ENCODE results near the gene CHST11.
A peak's percentile ranks its signal among the peaks of the same experiment; 100 is the strongest.

CHST11 gene

GRCh38 chr12:104473374-104473983 is 16.7 kb downstream of the CHST11 start:
- intact Hi-C loops (cut with DNase I) = no loop called here
- no peak for DNase-seq

- intact Hi-C loops (cut with DNase I) = no loop called here
- no peak for DNase-seq
These were observed 18.5 kb downstream of the CHST11 start for GRCh38 chr12:104475271-104475670.

- DNase-seq = no peak
- intact Hi-C loops (cut with DNase I) = no loop called here
These were observed 21.0 kb downstream of the CHST11 start for GRCh38 chr12:104477510-104478390.

- intact Hi-C loops (cut with DNase I) = no loop called here
- peak in 1 of 42 donors; percentile 13 for DNase-seq
These were observed 21.8 kb downstream of the CHST11 start for GRCh38 chr12:104478396-104479122.

GRCh38 chr12:104479123-104479662 is 22.4 kb downstream of the CHST11 start:
- intact Hi-C loops (cut with DNase I) = no loop called here
- no peak for DNase-seq

GRCh38 chr12:104480012-104480411 is 23.3 kb downstream of the CHST11 start:
- DNase-seq = no peak
- intact Hi-C loops (cut with DNase I) = no loop called here

GRCh38 chr12:104480826-104481440 is 24.2 kb downstream of the CHST11 start:
- intact Hi-C loops (cut with DNase I) = no loop called here
- DNase-seq = peak in 31 of 42 donors; percentile 13 to 67 (median 45)

- intact Hi-C loops (cut with DNase I) = no loop called here
- DNase-seq = no peak
These were observed 25.4 kb downstream of the CHST11 start for GRCh38 chr12:104482113-104482512.

- no peak for DNase-seq
- intact Hi-C loops (cut with DNase I) = no loop called here
These were observed 26.0 kb downstream of the CHST11 start for GRCh38 chr12:104482748-104483147.

GRCh38 chr12:104484079-104484478 is 27.3 kb downstream of the CHST11 start:
- DNase-seq = no peak
- intact Hi-C loops (cut with DNase I) = no loop called here

GRCh38 chr12:104485651-104486362 is 29.1 kb downstream of the CHST11 start:
- DNase-seq = no peak
- intact Hi-C loops (cut with DNase I) = no loop called here

GRCh38 chr12:104486363-104486750 is 29.6 kb downstream of the CHST11 start:
- intact Hi-C loops (cut with DNase I) = no loop called here
- no peak for DNase-seq

GRCh38 chr12:104486943-104487819 is 30.4 kb downstream of the CHST11 start:
- DNase-seq = no peak
- intact Hi-C loops (cut with DNase I) = no loop called here

- no peak for DNase-seq
- intact Hi-C loops (cut with DNase I) = no loop called here
These were observed 31.6 kb downstream of the CHST11 start for GRCh38 chr12:104488374-104488773.

GRCh38 chr12:104490186-104490585 is 33.4 kb downstream of the CHST11 start:
- intact Hi-C loops (cut with DNase I) = no loop called here
- no peak for DNase-seq

GRCh38 chr12:104490850-104491249 is 34.1 kb downstream of the CHST11 start:
- intact Hi-C loops (cut with DNase I) = no loop called here
- no peak for DNase-seq

- intact Hi-C loops (cut with DNase I) = no loop called here
- DNase-seq = peak in 3 of 42 donors; percentile 37 to 54 (median 37)
These were observed 36.7 kb downstream of the CHST11 start for GRCh38 chr12:104493496-104493895.

Measured in head of caudate nucleus (tissue), 42 donors.